ENCODE results near the gene TRAK2. TPM values are rescaled to one million over a fixed set of nuclear protein-coding genes. Genes with fewer than 3 reads are reported as not detected.
A peak's percentile ranks its signal among the peaks of the same experiment; 100 is the strongest.

Gene TRAK2
- total and polyA plus RNA-seq, 2 of the 13 experiments (the other 11 are each of a cell fraction or from before 2014, with no cell fraction given) = 7.7 to 21.0 TPM

DNA sequence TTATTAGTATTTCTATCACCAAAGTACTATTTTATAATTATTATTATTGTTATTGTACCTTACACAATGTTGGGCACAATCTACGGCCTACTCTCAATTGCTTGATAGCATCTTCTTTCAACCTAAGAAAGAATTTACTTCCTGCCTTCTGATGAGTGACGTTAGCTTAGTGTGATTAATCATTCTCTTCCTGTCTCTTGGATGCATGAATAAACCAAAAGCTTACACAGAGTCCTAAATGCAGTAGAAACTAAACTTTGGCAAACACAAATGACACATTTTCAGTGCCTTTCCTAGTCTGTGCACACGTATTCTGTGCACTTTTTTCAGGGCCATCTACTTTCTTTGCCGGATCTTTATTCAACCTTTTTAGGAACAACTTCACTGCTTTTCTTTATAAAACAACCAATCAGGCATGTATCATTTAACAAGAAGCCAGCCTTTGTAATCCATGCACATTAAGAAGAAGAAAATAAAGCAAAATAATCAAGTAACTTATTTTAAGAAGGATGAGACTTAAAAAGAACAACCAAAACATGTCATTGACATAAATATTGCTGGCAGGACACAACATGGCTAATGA lies 19.1 kb downstream of the TRAK2 start:
- ChIA-PET POLR2A (interaction anchor here (0.9 kb wide), 1 partner anchor 19 kb away, joined by 3 read pairs; the partner anchor contains the start of genes STRADB and TRAK2), CTCF (ENCODE audit: low intra/inter-chr PET ratio, low total read pairs) (no interaction called here)
- Histone ChIP-seq H3K4me3 (replicated peaks in 1 of 3; ENCODE audit: insufficient read depth in 1 of 3, low read depth in 2 of 3, low read length in 3 of 3) (no peak overlapping the region), H3K9ac (ENCODE audit: insufficient read depth, low read depth, low read length) (no peak overlapping the region), H3K4me1 (ENCODE audit: insufficient read depth, low read length) (peaks cover 55% of the 10 kb centered on the region), H3K4me2 (ENCODE audit: low read depth, low read length) (no peak overlapping the region), H4K20me1 (ENCODE audit: insufficient read depth, low read length) (no peaks in the 10 kb centered on the region), H3K9me3 (ENCODE audit: low read length) (no peaks in the 10 kb centered on the region), H3K36me3 (replicated peaks in 1 of 2; ENCODE audit: control insufficient read depth in 1 of 2, insufficient read depth in 2 of 2, low read length in 2 of 2) (no peaks in the 10 kb centered on the region), H3K79me2 (ENCODE audit: insufficient read depth, low read length) (peaks cover 7% of the 10 kb centered on the region), H2AFZ (ENCODE audit: low read length) (no peak overlapping the region), H3K27ac (ENCODE audit: extremely low read length, insufficient read depth, low read length) (no peak overlapping the region), H3K27me3 (ENCODE audit: control insufficient read depth in 1 of 2, insufficient read depth in 2 of 2, low read length in 2 of 2) (no peaks in the 10 kb centered on the region)
- FAIRE-seq (no peak), ATAC-seq (no peak), DNase-seq (ENCODE audit: low spot score) (peak; percentile 32)
- TF ChIP-seq ZNF7 (CRISPR knock-in tag; IDR thresholded peaks at IDR 0.05) (0 out of 2 replicates have a peak, but pooled peaks have one; percentile 43), ZNF616 (CRISPR knock-in tag; IDR thresholded peaks at IDR 0.05; ENCODE audit: low read depth) (no peak), XRCC5 (optimal IDR thresholded peaks at IDR 0.05; ENCODE audit: low read length) (no peak)
- TF ChIP-seq, protein P1, sequence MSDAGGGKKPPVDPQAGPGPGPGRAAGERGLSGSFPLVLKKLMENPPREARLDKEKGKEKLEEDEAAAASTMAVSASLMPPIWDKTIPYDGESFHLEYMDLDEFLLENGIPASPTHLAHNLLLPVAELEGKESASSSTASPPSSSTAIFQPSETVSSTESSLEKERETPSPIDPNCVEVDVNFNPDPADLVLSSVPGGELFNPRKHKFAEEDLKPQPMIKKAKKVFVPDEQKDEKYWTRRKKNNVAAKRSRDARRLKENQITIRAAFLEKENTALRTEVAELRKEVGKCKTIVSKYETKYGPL (CRISPR knock-in tag; IDR thresholded peaks at IDR 0.05) = no peak
- no TSS peak for BruUV-seq (replicated peaks)
- 84% methylated on average over 4 of the region's 4 CpGs for WGBS (ENCODE audit: low lambda C conversion rate)
- intact Hi-C loops (cut with micrococcal nuclease; ENCODE audit: unreplicated experiment) = no loop called here
- in situ Hi-C loops (cut with HindIII; ENCODE audit: extremely low pct_ligation_motif_present, low pct_unique_long_range_greater_than_20kb) = no loop called here

DNA sequence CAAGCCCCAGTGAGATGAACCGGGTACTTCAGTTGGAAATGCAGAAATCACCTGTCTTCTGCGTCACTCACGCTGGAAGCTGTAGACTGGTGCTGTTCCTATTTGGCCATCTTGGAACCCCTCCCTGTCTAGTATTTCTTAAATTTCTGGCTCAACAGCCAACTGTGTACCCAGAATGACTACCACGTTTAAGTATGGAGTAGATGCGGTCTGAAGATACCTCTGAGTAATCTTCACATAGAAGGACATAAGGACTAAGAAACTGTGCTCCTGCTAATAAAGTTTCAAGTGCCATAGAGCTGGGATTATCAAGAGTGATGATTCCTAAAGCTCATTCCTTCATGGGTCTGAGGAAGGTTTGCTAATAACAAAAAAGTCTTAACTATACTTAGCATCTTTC lies 20.4 kb downstream of the TRAK2 start:
- POLR2A ChIA-PET = interaction anchor here (1.2 kb wide), 1 partner anchor 21 kb away, joined by 3 read pairs; the partner anchor contains the start of gene STRADB
- 78% methylated on average over 5 of the region's 5 CpGs for WGBS (ENCODE audit: low lambda C conversion rate)
- no peak for FAIRE-seq
- TF ChIP-seq, protein P2, sequence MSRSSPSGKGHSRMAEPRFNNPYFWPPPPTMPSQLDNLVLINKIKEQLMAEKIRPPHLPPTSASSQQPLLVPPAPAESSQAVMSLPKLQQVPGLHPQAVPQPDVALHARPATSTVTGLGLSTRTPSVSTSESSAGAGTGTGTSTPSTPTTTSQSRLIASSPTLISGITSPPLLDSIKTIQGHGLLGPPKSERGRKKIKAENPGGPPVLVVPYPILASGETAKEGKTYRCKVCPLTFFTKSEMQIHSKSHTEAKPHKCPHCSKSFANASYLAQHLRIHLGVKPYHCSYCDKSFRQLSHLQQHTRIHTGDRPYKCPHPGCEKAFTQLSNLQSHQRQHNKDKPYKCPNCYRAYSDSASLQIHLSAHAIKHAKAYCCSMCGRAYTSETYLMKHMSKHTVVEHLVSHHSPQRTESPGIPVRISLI (CRISPR knock-in tag; IDR thresholded peaks at IDR 0.05; ENCODE audit: borderline replicate concordance) = no peak
- TF ChIP-seq KMT2A (CRISPR knock-in tag; IDR thresholded peaks at IDR 0.05) = no peak
- no peak for TF ChIP-seq ZBTB42 (CRISPR knock-in tag; IDR thresholded peaks at IDR 0.05)
- no peak for TF ChIP-seq CHD2 (IDR thresholded peaks at IDR 0.05; ENCODE audit: low read depth, low read length)
- no peak for TF ChIP-seq SMAD9 (CRISPR knock-in tag; IDR thresholded peaks at IDR 0.05)
- TF ChIP-seq, protein P3, sequence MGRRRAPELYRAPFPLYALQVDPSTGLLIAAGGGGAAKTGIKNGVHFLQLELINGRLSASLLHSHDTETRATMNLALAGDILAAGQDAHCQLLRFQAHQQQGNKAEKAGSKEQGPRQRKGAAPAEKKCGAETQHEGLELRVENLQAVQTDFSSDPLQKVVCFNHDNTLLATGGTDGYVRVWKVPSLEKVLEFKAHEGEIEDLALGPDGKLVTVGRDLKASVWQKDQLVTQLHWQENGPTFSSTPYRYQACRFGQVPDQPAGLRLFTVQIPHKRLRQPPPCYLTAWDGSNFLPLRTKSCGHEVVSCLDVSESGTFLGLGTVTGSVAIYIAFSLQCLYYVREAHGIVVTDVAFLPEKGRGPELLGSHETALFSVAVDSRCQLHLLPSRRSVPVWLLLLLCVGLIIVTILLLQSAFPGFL (CRISPR knock-in tag; IDR thresholded peaks at IDR 0.05) = no peak
- no peak for TF ChIP-seq RBFOX2 (IDR thresholded peaks at IDR 0.05; ENCODE audit: low read depth, low read length)
- TF ChIP-seq, protein P4, sequence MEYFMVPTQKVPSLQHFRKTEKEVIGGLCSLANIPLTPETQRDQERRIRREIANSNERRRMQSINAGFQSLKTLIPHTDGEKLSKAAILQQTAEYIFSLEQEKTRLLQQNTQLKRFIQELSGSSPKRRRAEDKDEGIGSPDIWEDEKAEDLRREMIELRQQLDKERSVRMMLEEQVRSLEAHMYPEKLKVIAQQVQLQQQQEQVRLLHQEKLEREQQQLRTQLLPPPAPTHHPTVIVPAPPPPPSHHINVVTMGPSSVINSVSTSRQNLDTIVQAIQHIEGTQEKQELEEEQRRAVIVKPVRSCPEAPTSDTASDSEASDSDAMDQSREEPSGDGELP (IDR thresholded peaks at IDR 0.05; ENCODE audit: borderline replicate concordance, low read depth) = no peak
- TF ChIP-seq, protein P5, sequence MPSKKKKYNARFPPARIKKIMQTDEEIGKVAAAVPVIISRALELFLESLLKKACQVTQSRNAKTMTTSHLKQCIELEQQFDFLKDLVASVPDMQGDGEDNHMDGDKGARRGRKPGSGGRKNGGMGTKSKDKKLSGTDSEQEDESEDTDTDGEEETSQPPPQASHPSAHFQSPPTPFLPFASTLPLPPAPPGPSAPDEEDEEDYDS (CRISPR knock-in tag; IDR thresholded peaks at IDR 0.05) = no peak
- no peak for TF ChIP-seq ZMAT3 (CRISPR knock-in tag; conservative IDR thresholded peaks at IDR 0.05)
- no peak for TF ChIP-seq MIER3 (CRISPR knock-in tag; IDR thresholded peaks at IDR 0.05; ENCODE audit: borderline replicate concordance)

More for the DNA sequence above, 20.4 kb downstream of the TRAK2 start:
- Histone ChIP-seq H3K27ac (ENCODE audit: extremely low read length, insufficient read depth, low read length) (peak overlapping the region; percentile 39), H3K9me3 (ENCODE audit: low read length) (no peaks in the 10 kb centered on the region), H3K4me3 (replicated peaks in 1 of 3; ENCODE audit: insufficient read depth in 1 of 3, low read depth in 2 of 3, low read length in 3 of 3) (no peak overlapping the region), H3K9ac (ENCODE audit: insufficient read depth, low read depth, low read length) (no peak overlapping the region), H3K4me2 (ENCODE audit: low read depth, low read length) (peak overlapping the region; percentile 54; the same call in 1 of the 2 replicates), H3K27me3 (ENCODE audit: control insufficient read depth in 1 of 2, insufficient read depth in 2 of 2, low read length in 2 of 2) (no peaks in the 10 kb centered on the region), H3K36me3 (replicated peaks in 1 of 2; ENCODE audit: control insufficient read depth in 1 of 2, insufficient read depth in 2 of 2, low read length in 2 of 2) (no peaks in the 10 kb centered on the region), H2AFZ (ENCODE audit: low read length) (no peak overlapping the region), H3K4me1 (ENCODE audit: insufficient read depth, low read length) (peaks cover 55% of the 10 kb centered on the region), H4K20me1 (ENCODE audit: insufficient read depth, low read length) (no peaks in the 10 kb centered on the region), H3K79me2 (ENCODE audit: insufficient read depth, low read length) (peaks cover 3% of the 10 kb centered on the region)
- CTCF ChIA-PET (ENCODE audit: low intra/inter-chr PET ratio, low total read pairs) = no interaction called here
- no TSS peak for BruUV-seq (replicated peaks)
- ATAC-seq = no peak
- intact Hi-C loops (cut with micrococcal nuclease; ENCODE audit: unreplicated experiment) (no loop called here), in situ Hi-C loops (cut with HindIII; ENCODE audit: extremely low pct_ligation_motif_present, low pct_unique_long_range_greater_than_20kb) (no loop called here)
- DNase-seq (ENCODE audit: low spot score) = no peak

Measured in HepG2 (cell line).